Ovary (tissue), 9 donors: ENCODE data around the gene MUC5AC. TPM values are rescaled to one million over a fixed set of nuclear protein-coding genes. Genes with fewer than 3 reads are reported as not detected.
A peak's percentile ranks its signal among the peaks of the same experiment; 100 is the strongest.
"Not testable (repeated sequence)": the region's sequence is repeated elsewhere in the genome, so short reads cannot be mapped to it uniquely, and the experiment has no call there.

Experiments used
- DNase-seq, 5 donors: peaks; one replicate each; pipeline ENCODE4 v3.0.0-alpha.2; 2019 to 2020
- H3K27ac ChIP-seq, 2 donors: fragments of 200-600 bp; one replicate each; pipeline versions ENCODE4 v1.5.1 to v1.8.0; 2019 to 2022
- H3K27me3 ChIP-seq: fragments of 200-600 bp; one replicate; pipeline ENCODE4 v1.8.0; 2022
- H3K36me3 ChIP-seq: fragments of 200-600 bp; sonication (generic); one replicate; pipeline ENCODE4 v1.5.1; 2019
- H3K4me1 ChIP-seq: one replicate; pipeline ENCODE4 v1.8.1; 2013; ENCODE audit warnings: mild to moderate bottlenecking, moderate library complexity; ENCODE audit not compliant: insufficient read depth
- H3K4me3 ChIP-seq: fragments of 200-600 bp; sonication (generic); one replicate; pipeline ENCODE4 v1.5.1; 2017
- H3K9me3 ChIP-seq, 2 donors: fragments of 200-600 bp in 1 of 2; sonication (generic) in 1 of 2; one replicate each; pipeline versions ENCODE4 v1.5.1 to v1.8.1; 2013 to 2019; ENCODE audit warnings: mild to moderate bottlenecking in 1 of 2, moderate library complexity in 1 of 2
- EP300 ChIP-seq: sonication (generic); formaldehyde crosslinking; IDR thresholded peaks from one replicate; pipeline ENCODE4 v1.6.1; 2017; ENCODE audit warnings: antibody characterized with exemption
- POLR2A ChIP-seq: fragments of 450-650 bp; IDR thresholded peaks from one replicate; pipeline ENCODE4 v1.6.1; 2017; ENCODE audit warnings: antibody characterized with exemption, mild to moderate bottlenecking, moderate library complexity
- WGBS, 3 donors: extraction: QIAGEN DNeasy Blood & Tissue Kit in 1 of 3; methylation state at CpG; one replicate each; pipeline versions ENCODE4 v1.1.5 to v1.1.7; 2013 to 2017; 5-methylcytosine and 5-hydroxymethylcytosine counted together
- intact Hi-C, 4 donors: fragments of 100-400 bp; cut with DNase I; formaldehyde crosslinking; loops; one replicate each; pipeline versions ENCODE4 v1.11.0 to v1.15.1; 2022 to 2023
- polyA plus RNA-seq, 2 donors: library from polyadenylated mRNA; stranded (reverse); fragments of 200-250 nt in 1 of 2; fragments of 350-450 nt in 1 of 2; fragmentation: Illumina TruSeq in 1 of 2; extraction: RNeasy Lipid Tissue Mini Kit (QIAGEN cat#74804) in 1 of 2; gene quantifications; one replicate each; pipeline ENCODE4 v1.2.3, GENCODE V29; 2013 to 2014
- total RNA-seq, 7 donors: library from RNA; depleted of rRNA in 2 of 7; stranded (reverse); fragments of >200 nt in 2 of 7; fragmentation: NEBNext Ultra II Directional in 3 of 7; extraction: Animal tissue kit (Norgen Biotek cat#: 25700) in 3 of 7; gene quantifications; one replicate each; pipeline versions ENCODE4 v1.1.0 to v1.2.4, GENCODE V29; 2016 to 2023
- TF ChIP-seq, protein P1 (sequence below), 3 donors: fragments of 450-650 bp in 2 of 3; fragments of 200-600 bp in 1 of 3; IDR thresholded peaks; one replicate each; pipeline versions ENCODE4 v1.5.1 to v1.8.0; 2016 to 2022; ENCODE audit warnings: antibody characterized with exemption in 3 of 3, mild to moderate bottlenecking in 1 of 3
- donor health status: DM: no; HTN: no; CAD: no; lungs with moderate emphysema.
- donor health status: DM: no; HTN: no; CAD: no.
- donor health status: Bipolar disorder and iron deficiency.
- donor health status: DM: yes; HTN: yes; CAD: no.
- donor health status: DM: no; HTN: no; CAD: no.
- donor health status: DM: yes; HTN: yes; CAD: no.

The MUC5AC gene
- total and polyA plus RNA-seq, 9 donors: 0.03 TPM; not detected in 8

DNA sequence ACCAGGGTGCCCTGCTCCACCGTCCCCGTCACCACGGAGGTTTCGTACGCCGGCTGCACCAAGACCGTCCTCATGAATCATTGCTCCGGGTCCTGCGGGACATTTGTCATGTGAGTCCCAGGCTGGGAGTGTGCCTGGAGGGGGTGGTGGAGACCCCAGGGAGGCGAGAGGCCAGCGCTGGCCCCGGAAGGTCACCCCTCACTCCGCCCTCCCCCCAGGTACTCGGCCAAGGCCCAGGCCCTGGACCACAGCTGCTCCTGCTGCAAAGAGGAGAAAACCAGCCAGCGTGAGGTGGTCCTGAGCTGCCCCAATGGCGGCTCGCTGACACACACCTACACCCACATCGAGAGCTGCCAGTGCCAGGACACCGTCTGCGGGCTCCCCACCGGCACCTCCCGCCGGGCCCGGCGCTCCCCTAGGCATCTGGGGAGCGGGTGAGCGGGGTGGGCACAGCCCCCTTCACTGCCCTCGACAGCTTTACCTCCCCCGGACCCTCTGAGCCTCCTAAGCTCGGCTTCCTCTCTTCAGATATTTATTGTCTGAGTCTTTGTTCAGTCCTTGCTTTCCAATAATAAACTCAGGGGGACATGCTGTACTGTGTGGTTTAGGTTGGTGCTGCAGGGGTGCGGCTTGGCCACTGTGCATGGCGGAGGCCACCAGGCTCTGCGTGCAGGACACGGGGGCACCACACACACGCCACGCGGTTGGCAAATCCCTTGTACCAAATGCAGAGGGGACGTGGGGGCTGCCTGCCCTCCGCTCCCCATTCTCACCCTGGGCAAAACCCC lies 47.6 kb upstream of the MUC5AC start:
- TF ChIP-seq POLR2A (no peak), EP300 (no peak)
- TF ChIP-seq, protein P1, sequence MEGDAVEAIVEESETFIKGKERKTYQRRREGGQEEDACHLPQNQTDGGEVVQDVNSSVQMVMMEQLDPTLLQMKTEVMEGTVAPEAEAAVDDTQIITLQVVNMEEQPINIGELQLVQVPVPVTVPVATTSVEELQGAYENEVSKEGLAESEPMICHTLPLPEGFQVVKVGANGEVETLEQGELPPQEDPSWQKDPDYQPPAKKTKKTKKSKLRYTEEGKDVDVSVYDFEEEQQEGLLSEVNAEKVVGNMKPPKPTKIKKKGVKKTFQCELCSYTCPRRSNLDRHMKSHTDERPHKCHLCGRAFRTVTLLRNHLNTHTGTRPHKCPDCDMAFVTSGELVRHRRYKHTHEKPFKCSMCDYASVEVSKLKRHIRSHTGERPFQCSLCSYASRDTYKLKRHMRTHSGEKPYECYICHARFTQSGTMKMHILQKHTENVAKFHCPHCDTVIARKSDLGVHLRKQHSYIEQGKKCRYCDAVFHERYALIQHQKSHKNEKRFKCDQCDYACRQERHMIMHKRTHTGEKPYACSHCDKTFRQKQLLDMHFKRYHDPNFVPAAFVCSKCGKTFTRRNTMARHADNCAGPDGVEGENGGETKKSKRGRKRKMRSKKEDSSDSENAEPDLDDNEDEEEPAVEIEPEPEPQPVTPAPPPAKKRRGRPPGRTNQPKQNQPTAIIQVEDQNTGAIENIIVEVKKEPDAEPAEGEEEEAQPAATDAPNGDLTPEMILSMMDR (IDR thresholded peaks at IDR 0.05): no peak
- no peaks in the 10 kb centered on the region for H3K36me3 ChIP-seq
- no peaks in the 10 kb centered on the region for H3K27me3 ChIP-seq
- H3K4me1 ChIP-seq: no peaks in the 10 kb centered on the region
- intact Hi-C loops: no loop called here
- WGBS, 3 donors: 65 to 66% (median 66%) methylated on average over 33 to 39 of the region's 39 CpGs
- no peak overlapping the region for H3K4me3 ChIP-seq
- no peak for DNase-seq
- no peak overlapping the region for H3K27ac ChIP-seq
- H3K9me3 ChIP-seq: no peaks in the 10 kb centered on the region

DNA sequence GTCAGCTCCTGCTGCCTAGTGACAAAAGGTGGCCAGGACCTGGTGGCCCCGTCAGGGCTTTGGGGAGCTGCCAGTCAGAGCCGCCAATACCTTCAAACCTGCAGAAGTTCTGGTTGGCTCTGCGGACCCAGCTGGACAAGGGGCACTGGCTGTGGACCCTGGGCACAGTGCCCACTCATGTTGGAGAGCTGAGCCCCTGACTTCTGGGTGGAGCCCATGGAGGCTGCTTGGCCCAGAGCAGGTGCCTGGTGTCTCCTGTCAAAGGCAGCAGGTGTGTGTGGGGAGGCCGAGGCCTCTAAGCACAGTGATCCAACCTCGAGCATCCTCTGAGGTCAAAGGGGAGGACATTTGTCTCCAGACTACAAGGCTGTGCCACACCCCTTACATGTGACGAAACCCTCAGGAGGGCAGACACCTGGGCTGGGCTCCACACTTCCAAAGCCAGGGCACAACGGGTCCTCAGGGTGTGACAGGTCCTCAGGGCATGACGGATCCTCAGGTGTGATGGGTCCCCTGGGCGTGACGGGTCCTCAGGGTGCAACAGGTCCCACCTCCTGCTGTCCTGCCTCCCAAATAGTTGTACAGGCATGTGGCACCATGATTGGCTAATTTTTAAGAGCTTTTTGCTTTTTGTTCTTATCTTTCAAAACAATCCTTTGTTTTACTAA lies 46.1 kb upstream of the MUC5AC start:
- no peak for DNase-seq
- Histone ChIP-seq H3K36me3 (no peaks in the 10 kb centered on the region), H3K4me1 (no peaks in the 10 kb centered on the region), H3K4me3 (no peak overlapping the region), H3K9me3 (no peaks in the 10 kb centered on the region), H3K27me3 (no peaks in the 10 kb centered on the region), H3K27ac (no peak overlapping the region)
- WGBS, 3 donors: 73 to 76% (median 76%) methylated on average over 10 of the region's 10 CpGs
- intact Hi-C loops: no loop called here
- TF ChIP-seq, protein P1 (IDR thresholded peaks at IDR 0.05): no peak
- TF ChIP-seq EP300: no peak
- TF ChIP-seq POLR2A: no peak

DNA sequence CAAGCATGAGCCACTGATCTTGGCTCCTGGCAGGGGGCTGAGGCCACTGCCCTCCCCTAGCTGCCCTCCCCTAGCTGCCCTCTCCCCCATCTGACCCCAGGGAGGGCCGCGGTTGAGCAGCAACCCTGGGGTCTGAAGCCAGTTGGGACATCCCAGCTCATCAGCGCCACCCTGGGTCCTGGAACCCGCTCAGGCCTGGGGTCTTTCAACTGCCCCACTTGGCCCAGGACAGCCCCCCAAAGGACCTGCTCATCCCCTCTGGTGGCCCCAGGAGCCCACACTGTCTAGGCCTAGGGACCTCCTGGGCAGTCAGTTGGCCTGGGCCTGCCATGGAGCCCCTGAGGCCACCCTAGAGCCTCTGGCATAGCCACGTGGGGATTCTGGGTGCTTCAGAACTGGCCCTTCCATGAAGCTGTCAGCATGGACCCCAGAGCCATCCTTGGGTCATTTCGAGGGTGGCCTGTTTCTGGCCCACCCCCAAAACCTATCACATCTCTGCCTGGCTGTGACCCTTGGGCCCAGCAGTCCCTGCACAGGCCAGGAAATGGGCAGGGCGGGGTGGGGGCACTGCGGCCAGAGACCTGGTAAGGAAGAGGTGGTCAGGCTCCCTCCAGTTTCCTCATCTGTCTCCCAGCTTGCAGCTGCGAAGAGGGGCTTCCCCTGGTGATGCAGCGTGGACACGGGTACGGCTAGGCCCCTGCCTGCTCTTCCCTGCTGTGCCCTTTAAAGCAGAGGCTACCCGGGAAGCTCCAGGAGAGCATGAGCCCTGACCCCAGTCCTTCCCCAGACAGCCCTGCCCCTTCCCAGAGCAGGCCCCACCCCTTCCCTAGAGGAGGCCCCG lies 45.2 kb upstream of the MUC5AC start:
- no peak for TF ChIP-seq EP300
- H3K9me3 ChIP-seq: no peaks in the 10 kb centered on the region
- DNase-seq: no peak
- H3K27me3 ChIP-seq: no peaks in the 10 kb centered on the region
- H3K27ac ChIP-seq: no peak overlapping the region
- no peaks in the 10 kb centered on the region for H3K4me1 ChIP-seq
- WGBS, 3 donors: 88 to 91% (median 90%) methylated on average over 14 of the region's 14 CpGs
- H3K4me3 ChIP-seq: no peak overlapping the region
- no peaks in the 10 kb centered on the region for H3K36me3 ChIP-seq
- intact Hi-C loops: no loop called here

DNA sequence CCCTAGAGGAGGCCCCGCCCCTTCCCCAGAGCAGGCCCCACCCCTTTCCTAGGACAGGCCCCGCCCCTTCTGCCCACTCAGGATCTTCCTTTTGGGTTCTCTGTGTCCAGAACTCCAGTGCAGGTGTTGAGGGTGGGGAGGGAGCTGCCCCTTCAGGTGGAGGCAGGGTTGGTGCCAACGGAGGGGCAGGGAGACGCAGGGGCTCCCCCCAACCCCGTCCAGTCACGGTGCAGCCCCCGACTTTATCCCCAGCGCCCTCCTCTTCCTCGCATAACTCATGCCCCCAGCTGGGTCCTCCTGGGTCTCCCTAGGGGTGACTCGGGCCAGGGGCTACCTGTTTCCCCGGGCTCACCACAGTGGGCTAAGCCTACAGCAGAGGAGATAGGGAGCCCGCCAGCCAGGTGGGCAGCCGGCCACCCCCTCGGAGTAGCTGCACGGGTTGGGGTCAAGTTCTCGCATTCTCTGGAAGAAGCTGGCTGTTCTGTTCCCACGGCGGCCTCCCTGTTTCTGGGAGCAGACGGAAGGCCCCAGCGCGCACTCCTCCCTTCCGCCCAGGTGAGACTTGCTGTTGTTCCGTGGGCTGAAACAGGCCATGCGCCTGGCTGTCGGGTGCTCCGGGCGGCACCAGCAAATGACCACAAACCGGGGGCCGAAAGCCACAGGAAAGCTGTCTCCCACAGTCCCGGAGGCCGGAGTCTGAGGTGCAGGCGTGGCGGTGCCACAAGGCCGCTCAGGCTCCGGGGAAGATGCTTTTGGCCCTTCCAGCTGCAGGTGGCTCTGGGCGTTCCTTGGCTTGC lies 44.1 kb upstream of the MUC5AC start:
- Histone ChIP-seq H3K4me3 (no peak overlapping the region), H3K4me1 (no peaks in the 10 kb centered on the region), H3K36me3 (no peaks in the 10 kb centered on the region), H3K27ac (no peak overlapping the region), H3K27me3 (no peaks in the 10 kb centered on the region), H3K9me3 (no peaks in the 10 kb centered on the region)
- intact Hi-C loops: no loop called here
- 79 to 84% (median 81%) methylated on average over 29 to 36 of the region's 36 CpGs for WGBS, 3 donors
- DNase-seq: peak in 3 of 5 donors; percentile 3 to 14 (median 6)
- TF ChIP-seq EP300 (no peak), POLR2A (no peak)
- TF ChIP-seq, protein P1 (IDR thresholded peaks at IDR 0.05): no peak

DNA sequence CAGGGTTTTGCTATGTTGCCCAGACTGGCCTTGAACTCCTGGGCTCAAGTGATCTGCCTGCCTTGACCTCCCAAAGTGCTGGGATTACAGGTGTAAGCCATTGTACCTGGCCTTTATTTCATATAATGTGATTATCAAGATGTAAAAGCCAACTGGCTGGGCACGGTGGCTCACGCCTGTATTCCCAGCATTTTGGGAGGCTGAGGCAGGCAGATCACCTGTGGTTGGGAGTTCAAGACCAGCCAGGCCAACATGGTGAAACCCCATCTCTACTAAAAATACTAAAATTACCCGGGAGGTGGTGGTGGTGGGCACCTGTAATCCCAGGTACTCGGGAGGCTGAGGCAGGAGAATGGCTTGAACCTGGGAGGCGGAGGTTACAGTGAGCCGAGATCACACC lies 42.5 kb upstream of the MUC5AC start:
- H3K4me1 ChIP-seq, H3K27me3 ChIP-seq, H3K4me3 ChIP-seq, H3K27ac ChIP-seq, intact Hi-C loops, H3K9me3 ChIP-seq, DNase-seq, H3K36me3 ChIP-seq: not testable (repeated sequence)
- 83 to 97% (median 86%) methylated on average over 6 of the region's 6 CpGs for WGBS, 3 donors
